ENCODE data around the gene RNASET2. TPM values are rescaled to one million over a fixed set of nuclear protein-coding genes. Genes with fewer than 3 reads are reported as not detected.
A peak's percentile ranks its signal among the peaks of the same experiment; 100 is the strongest.

Gene RNASET2
- total RNA-seq, 1 donor, result 178 TPM

- Histone ChIP-seq H3K4me1 (ENCODE audit: insufficient read depth, low read length) (no peaks in the 10 kb centered on the region), H3K9me3 (ENCODE audit: low read depth, low read length) (no peaks in the 10 kb centered on the region), H3K27me3 (ENCODE audit: insufficient read depth, low read length) (no peaks in the 10 kb centered on the region), H3K4me3 (ENCODE audit: low read length) (no peak overlapping the region)
Measured at GRCh38 chr6:166977621-166978525, 21.5 kb upstream of the RNASET2 start.

- Histone ChIP-seq H3K9me3 (ENCODE audit: low read depth, low read length) (no peaks in the 10 kb centered on the region), H3K4me1 (ENCODE audit: insufficient read depth, low read length) (no peaks in the 10 kb centered on the region), H3K4me3 (ENCODE audit: low read length) (no peak overlapping the region), H3K27me3 (ENCODE audit: insufficient read depth, low read length) (no peaks in the 10 kb centered on the region)
Measured at GRCh38 chr6:166976636-166977035, 20.3 kb upstream of the RNASET2 start.

- no peaks in the 10 kb centered on the region for H3K27me3 ChIP-seq (ENCODE audit: insufficient read depth, low read length)
- H3K9me3 ChIP-seq (ENCODE audit: low read depth, low read length), result no peaks in the 10 kb centered on the region
- H3K4me1 ChIP-seq (ENCODE audit: insufficient read depth, low read length), result peaks cover 20% of the 10 kb centered on the region
- no peak overlapping the region for H3K4me3 ChIP-seq (ENCODE audit: low read length)
Measured at GRCh38 chr6:166972101-166972500, 15.8 kb upstream of the RNASET2 start.

- Histone ChIP-seq H3K4me1 (ENCODE audit: insufficient read depth, low read length) (peaks cover 20% of the 10 kb centered on the region), H3K27me3 (ENCODE audit: insufficient read depth, low read length) (no peaks in the 10 kb centered on the region), H3K9me3 (ENCODE audit: low read depth, low read length) (no peaks in the 10 kb centered on the region)
Measured at GRCh38 chr6:166971271-166971670, 14.9 kb upstream of the RNASET2 start.

GRCh38 chr6:166970776-166971175, 14.4 kb upstream of the RNASET2 start:
- Histone ChIP-seq H3K27me3 (ENCODE audit: insufficient read depth, low read length) (no peaks in the 10 kb centered on the region), H3K4me1 (ENCODE audit: insufficient read depth, low read length) (peaks cover 20% of the 10 kb centered on the region), H3K4me3 (ENCODE audit: low read length) (no peak overlapping the region), H3K9me3 (ENCODE audit: low read depth, low read length) (no peaks in the 10 kb centered on the region)

More at GRCh38 chr6:166971271-166971670, 14.9 kb upstream of the RNASET2 start:
- H3K4me3 ChIP-seq (ENCODE audit: low read length), result no peak overlapping the region

GRCh38 chr6:166970091-166970490, 13.7 kb upstream of the RNASET2 start:
- Histone ChIP-seq H3K4me3 (ENCODE audit: low read length) (no peak overlapping the region), H3K27me3 (ENCODE audit: insufficient read depth, low read length) (no peaks in the 10 kb centered on the region), H3K4me1 (ENCODE audit: insufficient read depth, low read length) (peaks cover 20% of the 10 kb centered on the region), H3K9me3 (ENCODE audit: low read depth, low read length) (no peaks in the 10 kb centered on the region)

- Histone ChIP-seq H3K4me3 (ENCODE audit: low read length) (no peak overlapping the region), H3K4me1 (ENCODE audit: insufficient read depth, low read length) (peaks cover 20% of the 10 kb centered on the region), H3K9me3 (ENCODE audit: low read depth, low read length) (no peaks in the 10 kb centered on the region), H3K27me3 (ENCODE audit: insufficient read depth, low read length) (no peaks in the 10 kb centered on the region)
Measured at GRCh38 chr6:166969390-166970002, 13.1 kb upstream of the RNASET2 start.

- H3K4me3 ChIP-seq (ENCODE audit: low read length), result no peak overlapping the region
- peaks cover 20% of the 10 kb centered on the region for H3K4me1 ChIP-seq (ENCODE audit: insufficient read depth, low read length)
- H3K9me3 ChIP-seq (ENCODE audit: low read depth, low read length), result no peaks in the 10 kb centered on the region
- no peaks in the 10 kb centered on the region for H3K27me3 ChIP-seq (ENCODE audit: insufficient read depth, low read length)
Measured at GRCh38 chr6:166966268-166966667, 9.9 kb upstream of the RNASET2 start.

- Histone ChIP-seq H3K4me1 (ENCODE audit: insufficient read depth, low read length) (peaks cover 40% of the 10 kb centered on the region), H3K4me3 (ENCODE audit: low read length) (no peak overlapping the region)
Measured at GRCh38 chr6:166960609-166960978, 4.2 kb upstream of the RNASET2 start.

GRCh38 chr6:166959911-166960608, 3.7 kb upstream of the RNASET2 start:
- Histone ChIP-seq H3K9me3 (ENCODE audit: low read depth, low read length) (no peaks in the 10 kb centered on the region), H3K4me3 (ENCODE audit: low read length) (no peak overlapping the region), H3K4me1 (ENCODE audit: insufficient read depth, low read length) (peaks cover 42% of the 10 kb centered on the region), H3K27me3 (ENCODE audit: insufficient read depth, low read length) (no peaks in the 10 kb centered on the region)

More at GRCh38 chr6:166960609-166960978, 4.2 kb upstream of the RNASET2 start:
- Histone ChIP-seq H3K9me3 (ENCODE audit: low read depth, low read length) (no peaks in the 10 kb centered on the region), H3K27me3 (ENCODE audit: insufficient read depth, low read length) (no peaks in the 10 kb centered on the region)

GRCh38 chr6:166958926-166959861, 2.8 kb upstream of the RNASET2 start:
- Histone ChIP-seq H3K9me3 (ENCODE audit: low read depth, low read length) (no peaks in the 10 kb centered on the region), H3K4me1 (ENCODE audit: insufficient read depth, low read length) (peaks cover 51% of the 10 kb centered on the region), H3K27me3 (ENCODE audit: insufficient read depth, low read length) (no peaks in the 10 kb centered on the region), H3K4me3 (ENCODE audit: low read length) (no peak overlapping the region)

GRCh38 chr6:166957805-166958076, 1.4 kb upstream of the RNASET2 start:
- peaks cover 66% of the 10 kb centered on the region for H3K4me1 ChIP-seq (ENCODE audit: insufficient read depth, low read length)
- H3K9me3 ChIP-seq (ENCODE audit: low read depth, low read length), result no peaks in the 10 kb centered on the region
- peak overlapping the region; percentile 95 for H3K4me3 ChIP-seq (ENCODE audit: low read length)
- H3K27me3 ChIP-seq (ENCODE audit: insufficient read depth, low read length), result no peaks in the 10 kb centered on the region

- Histone ChIP-seq H3K4me1 (ENCODE audit: insufficient read depth, low read length) (peaks cover 70% of the 10 kb centered on the region), H3K4me3 (ENCODE audit: low read length) (peak overlapping the region; percentile 95), H3K27me3 (ENCODE audit: insufficient read depth, low read length) (no peaks in the 10 kb centered on the region), H3K9me3 (ENCODE audit: low read depth, low read length) (no peaks in the 10 kb centered on the region)
Measured at GRCh38 chr6:166957087-166957804, 896 bp upstream of the RNASET2 start.

GRCh38 chr6:166955865-166956443, 396 bp downstream of the RNASET2 start:
- H3K9me3 ChIP-seq (ENCODE audit: low read depth, low read length), result no peaks in the 10 kb centered on the region
- peak overlapping the region; percentile 95 for H3K4me3 ChIP-seq (ENCODE audit: low read length)
- H3K27me3 ChIP-seq (ENCODE audit: insufficient read depth, low read length), result no peaks in the 10 kb centered on the region
- H3K4me1 ChIP-seq (ENCODE audit: insufficient read depth, low read length), result peaks cover 83% of the 10 kb centered on the region
